ENCODE results near the gene KCTD17. TPM values are rescaled to one million over a fixed set of nuclear protein-coding genes. Genes with fewer than 3 reads are reported as not detected.

The KCTD17 gene, protein sequence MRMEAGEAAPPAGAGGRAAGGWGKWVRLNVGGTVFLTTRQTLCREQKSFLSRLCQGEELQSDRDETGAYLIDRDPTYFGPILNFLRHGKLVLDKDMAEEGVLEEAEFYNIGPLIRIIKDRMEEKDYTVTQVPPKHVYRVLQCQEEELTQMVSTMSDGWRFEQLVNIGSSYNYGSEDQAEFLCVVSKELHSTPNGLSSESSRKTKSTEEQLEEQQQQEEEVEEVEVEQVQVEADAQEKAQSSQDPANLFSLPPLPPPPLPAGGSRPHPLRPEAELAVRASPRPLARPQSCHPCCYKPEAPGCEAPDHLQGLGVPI
- total RNA-seq (2014; rRNA removed; shearing (Covaris generic)) = 12.5 and 14.1 TPM in 2 replicates

DNA sequence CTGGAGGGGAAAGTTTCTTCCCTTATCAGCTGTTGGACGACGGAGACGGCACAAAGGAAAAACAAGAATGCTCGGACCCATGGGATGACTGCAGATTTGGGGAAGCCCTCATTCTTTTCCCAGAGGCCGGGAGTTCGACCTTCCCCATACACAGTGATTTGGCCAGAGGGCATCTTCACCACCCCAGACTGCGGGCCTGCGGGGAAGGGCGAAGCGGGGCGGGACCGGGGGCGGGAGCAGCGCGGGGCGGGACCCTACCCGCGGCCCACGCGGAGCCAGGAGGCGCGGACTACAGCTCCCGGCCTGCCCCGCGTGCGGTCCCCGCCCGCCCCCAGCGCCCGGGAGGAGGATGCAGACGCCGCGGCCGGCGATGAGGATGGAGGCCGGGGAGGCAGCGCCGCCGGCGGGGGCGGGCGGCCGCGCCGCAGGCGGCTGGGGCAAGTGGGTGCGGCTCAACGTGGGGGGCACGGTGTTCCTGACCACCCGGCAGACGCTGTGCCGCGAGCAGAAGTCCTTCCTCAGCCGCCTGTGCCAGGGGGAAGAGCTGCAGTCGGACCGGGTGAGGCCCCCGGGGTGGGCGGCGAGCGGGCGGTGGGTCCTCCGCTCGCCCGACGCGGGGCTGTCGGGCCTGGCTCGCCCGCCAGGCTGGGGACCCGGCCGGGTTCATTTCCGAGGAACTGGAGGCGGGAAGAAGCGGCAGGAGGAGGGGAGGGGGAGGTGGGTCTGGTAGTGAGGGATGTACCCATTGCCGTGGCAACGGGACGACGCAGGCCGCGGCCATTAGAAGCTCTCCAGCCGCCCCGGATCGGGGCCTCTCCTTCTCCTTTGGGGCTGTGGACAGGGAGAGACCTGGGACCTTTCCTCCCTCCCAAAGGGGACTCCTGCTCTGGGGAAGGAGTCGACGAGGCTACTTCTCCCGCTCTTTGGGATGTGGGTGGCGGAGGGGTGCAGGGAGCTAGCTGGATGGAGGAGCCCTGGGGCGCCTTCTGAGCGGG lies at the start of gene KCTD17:
Gene KCTD17, plus strand, starts transcription at position 352 of the 995 bp plus-strand sequence. Its CDS starts 19 bp downstream, at position 371.
- H3K27ac ChIP-seq = no peak within 1 kb of the TSS
- H3K4me3 ChIP-seq = peak within 1 kb of the TSS; percentile 80
- H3K36me3 ChIP-seq = no peaks in the 10 kb centered on the region
- DNase-seq = peak; percentile 59 to 66
- H3K9me3 ChIP-seq (replicated peaks) = no peaks in the 10 kb centered on the region
- H3K27me3 ChIP-seq = no peaks in the 10 kb centered on the region; the same call in 1 of the 2 replicates
- peaks cover 9% of the 10 kb centered on the region; the same call in 1 of the 2 replicates for H3K4me1 ChIP-seq

DNA sequence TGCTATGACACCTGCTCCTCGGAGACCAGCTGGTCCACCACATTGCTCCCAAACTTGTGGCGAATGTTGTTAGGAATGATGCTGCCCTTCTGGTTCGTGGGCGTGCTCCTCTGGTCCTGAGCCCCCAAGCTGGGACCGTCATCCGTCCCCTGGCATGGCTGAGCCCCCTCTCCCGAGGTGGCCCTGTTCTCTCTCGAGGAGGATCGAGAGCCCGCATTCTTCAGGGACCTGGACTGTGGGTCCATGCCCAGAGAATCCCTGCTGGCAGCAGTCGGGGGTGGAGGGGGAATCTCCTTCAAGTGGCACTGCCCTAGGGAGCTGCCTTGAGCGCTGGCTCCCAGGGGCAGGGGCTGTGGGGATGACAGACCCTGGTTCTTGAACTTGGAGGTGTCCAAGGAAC lies 49.7 kb upstream of the KCTD17 start:
- Histone ChIP-seq H3K4me3 (no peak overlapping the region), H3K4me1 (no peaks in the 10 kb centered on the region), H3K27me3 (peaks cover 7% of the 10 kb centered on the region; the same call in 1 of the 2 replicates), H3K9me3 (replicated peaks) (no peaks in the 10 kb centered on the region), H3K27ac (no peak overlapping the region), H3K36me3 (no peaks in the 10 kb centered on the region)
- no peak for DNase-seq

DNA sequence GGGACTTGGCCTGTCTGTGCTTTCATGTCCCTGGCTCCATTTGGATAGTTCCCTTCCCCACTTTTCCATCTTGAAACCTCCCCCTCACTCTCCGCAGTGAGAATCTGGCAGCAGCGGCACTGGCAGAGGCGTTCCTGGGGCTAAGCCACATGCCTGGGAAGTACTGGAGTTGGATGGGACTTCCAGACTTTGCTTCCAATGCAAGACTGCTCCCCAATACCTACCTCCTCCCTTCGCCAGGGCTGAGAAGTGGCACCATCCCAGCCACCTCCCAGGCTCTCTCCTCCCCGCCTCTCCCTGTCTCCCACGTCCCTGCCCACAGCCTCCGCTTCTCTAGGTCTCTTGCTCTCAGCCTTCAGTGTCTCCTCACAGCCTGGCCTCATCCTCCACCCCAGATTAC lies 48.9 kb upstream of the KCTD17 start:
- H3K36me3 ChIP-seq = no peaks in the 10 kb centered on the region
- no peak overlapping the region for H3K27ac ChIP-seq
- H3K9me3 ChIP-seq (replicated peaks) = no peaks in the 10 kb centered on the region
- no peak for DNase-seq
- H3K27me3 ChIP-seq = peaks cover 7% of the 10 kb centered on the region; the same call in 1 of the 2 replicates
- no peaks in the 10 kb centered on the region for H3K4me1 ChIP-seq
- no peak overlapping the region for H3K4me3 ChIP-seq

DNA sequence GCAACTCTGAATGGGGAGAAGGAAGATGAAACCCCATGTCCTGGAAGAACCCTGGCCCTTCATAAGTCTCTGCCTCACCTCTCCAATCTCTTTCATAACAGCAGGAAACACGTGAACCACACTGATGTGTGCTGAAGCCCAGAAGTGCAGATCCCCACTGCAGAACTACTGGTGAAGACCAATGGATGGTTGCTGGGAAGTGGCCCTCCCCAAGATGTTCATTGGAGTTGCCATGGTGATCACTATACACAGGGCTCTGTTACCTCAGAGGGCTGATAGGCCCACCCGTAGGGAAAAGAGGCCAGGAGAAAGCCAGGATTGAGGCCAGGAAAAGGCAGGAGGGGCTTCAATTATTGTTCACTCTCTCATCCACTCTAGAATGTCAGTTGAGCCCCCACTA lies 43.9 kb upstream of the KCTD17 start:
- Histone ChIP-seq H3K4me1 (no peaks in the 10 kb centered on the region), H3K9me3 (replicated peaks) (no peaks in the 10 kb centered on the region), H3K27me3 (peaks cover 6% of the 10 kb centered on the region; the same call in 1 of the 2 replicates), H3K36me3 (no peaks in the 10 kb centered on the region), H3K27ac (no peak overlapping the region), H3K4me3 (no peak overlapping the region)
- DNase-seq = no peak

DNA sequence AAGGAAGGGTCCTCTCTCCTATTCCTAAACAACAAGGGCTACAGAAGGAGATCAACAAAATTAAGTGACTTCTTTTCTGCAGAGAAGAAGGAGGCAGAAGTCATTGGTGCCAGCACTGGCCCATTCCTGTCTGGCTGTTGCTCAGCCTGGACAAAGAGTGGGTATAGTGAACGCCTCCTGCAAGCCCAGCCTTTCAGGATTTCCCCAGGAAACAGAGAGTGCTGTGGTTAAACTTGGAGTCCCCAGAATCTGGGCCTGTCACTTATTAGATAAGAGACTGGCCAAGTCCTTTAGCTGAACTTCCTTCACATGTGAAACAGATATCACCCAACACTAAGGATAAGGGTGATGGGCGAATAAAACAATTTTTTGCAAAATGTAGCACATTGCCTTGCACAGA lies 43.2 kb upstream of the KCTD17 start:
- no peak overlapping the region for H3K27ac ChIP-seq
- DNase-seq = no peak
- no peaks in the 10 kb centered on the region for H3K36me3 ChIP-seq
- no peaks in the 10 kb centered on the region for H3K4me1 ChIP-seq
- H3K4me3 ChIP-seq = no peak overlapping the region
- H3K9me3 ChIP-seq (replicated peaks) = no peaks in the 10 kb centered on the region
- H3K27me3 ChIP-seq = no peaks in the 10 kb centered on the region

DNA sequence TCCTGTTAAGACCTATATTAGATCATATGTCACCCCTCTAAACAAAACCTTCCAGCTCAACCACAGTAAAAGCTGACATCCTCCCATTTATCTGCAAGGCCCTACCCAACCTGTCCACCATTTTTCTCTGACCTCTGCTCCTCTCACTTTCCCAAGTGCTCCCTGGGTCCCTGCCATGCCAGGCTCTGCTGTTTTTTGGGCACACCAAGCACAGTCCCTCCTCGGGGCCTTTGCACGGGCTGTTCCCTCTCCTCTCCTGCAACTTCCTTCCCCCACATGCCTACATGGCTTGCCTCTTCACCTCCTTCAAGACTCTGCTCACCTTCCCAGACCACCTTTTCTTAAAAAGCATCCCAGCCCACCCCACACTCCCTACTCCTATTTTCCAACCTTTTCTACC lies 42.1 kb upstream of the KCTD17 start:
- H3K27me3 ChIP-seq = no peaks in the 10 kb centered on the region
- H3K4me3 ChIP-seq = no peak overlapping the region
- no peaks in the 10 kb centered on the region for H3K4me1 ChIP-seq
- H3K9me3 ChIP-seq (replicated peaks) = no peaks in the 10 kb centered on the region
- no peak overlapping the region for H3K27ac ChIP-seq
- no peak for DNase-seq
- no peaks in the 10 kb centered on the region for H3K36me3 ChIP-seq

DNA sequence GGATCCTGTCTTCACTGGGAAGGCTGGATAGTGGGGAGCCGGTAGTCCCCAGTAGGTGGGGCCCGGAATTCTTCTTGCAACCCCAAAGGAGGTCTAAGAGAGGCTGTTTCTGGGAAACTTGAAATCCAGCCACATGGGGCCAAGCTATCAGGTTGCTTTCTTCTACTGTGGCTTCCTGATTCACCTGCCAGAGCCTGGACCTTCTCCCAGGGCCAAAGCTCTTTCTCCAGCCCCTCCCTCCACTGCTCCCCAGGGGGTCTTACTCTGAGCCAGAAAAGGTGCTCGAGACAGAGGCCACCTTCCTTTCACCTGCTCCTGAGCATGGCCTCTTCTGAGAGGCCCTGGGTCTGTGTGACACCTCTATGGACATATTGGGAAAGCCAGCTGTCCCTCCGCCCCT lies 41.4 kb upstream of the KCTD17 start:
- no peak for DNase-seq
- H3K27me3 ChIP-seq = no peaks in the 10 kb centered on the region
- H3K27ac ChIP-seq = no peak overlapping the region
- no peaks in the 10 kb centered on the region for H3K4me1 ChIP-seq
- H3K36me3 ChIP-seq = no peaks in the 10 kb centered on the region
- H3K9me3 ChIP-seq (replicated peaks) = no peaks in the 10 kb centered on the region
- no peak overlapping the region for H3K4me3 ChIP-seq

DNA sequence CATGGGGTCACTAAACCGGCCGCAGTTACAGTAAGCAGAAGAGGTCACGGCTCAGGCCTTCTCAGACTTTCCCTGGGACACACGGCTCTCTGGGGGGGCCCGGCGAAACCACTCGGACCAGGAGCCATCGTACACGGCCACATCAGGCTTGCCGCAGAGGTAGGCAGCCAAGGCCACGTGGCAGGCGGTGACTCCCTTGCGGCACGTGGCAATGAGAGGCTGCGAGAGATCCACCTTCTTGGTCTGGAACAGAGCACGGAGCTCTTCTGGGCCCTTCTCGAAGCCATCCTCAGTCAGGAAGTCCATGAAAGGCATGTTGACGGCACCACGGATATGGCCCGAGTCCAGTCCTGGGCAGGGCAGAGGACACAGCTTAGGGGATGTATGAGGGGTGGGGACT lies 40.6 kb upstream of the KCTD17 start:
- Histone ChIP-seq H3K4me1 (no peaks in the 10 kb centered on the region), H3K9me3 (replicated peaks) (no peaks in the 10 kb centered on the region), H3K36me3 (no peaks in the 10 kb centered on the region), H3K4me3 (no peak overlapping the region), H3K27ac (no peak overlapping the region), H3K27me3 (no peaks in the 10 kb centered on the region)
- no peak for DNase-seq

DNA sequence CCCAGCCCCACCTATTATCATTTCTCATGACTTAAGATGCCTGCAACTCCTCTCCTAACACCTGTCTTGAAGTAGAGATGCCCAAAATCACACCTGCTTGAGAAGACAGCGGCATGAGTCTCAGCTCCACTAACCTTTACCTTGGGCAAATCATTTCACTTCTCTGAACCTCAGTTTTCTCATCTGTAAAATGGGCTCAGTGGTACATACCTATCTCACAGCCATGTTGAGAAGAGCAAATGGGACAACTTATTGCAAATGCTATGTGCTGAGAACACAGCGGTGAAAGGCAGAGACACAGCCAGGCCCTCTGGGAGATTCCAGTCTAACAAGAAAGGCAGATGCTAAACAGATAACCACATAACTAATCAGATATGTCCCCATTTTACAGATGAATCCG lies 40.1 kb upstream of the KCTD17 start:
- no peaks in the 10 kb centered on the region for H3K36me3 ChIP-seq
- H3K9me3 ChIP-seq (replicated peaks) = no peaks in the 10 kb centered on the region
- no peak overlapping the region for H3K27ac ChIP-seq
- DNase-seq = no peak
- H3K27me3 ChIP-seq = no peaks in the 10 kb centered on the region
- H3K4me1 ChIP-seq = no peaks in the 10 kb centered on the region
- H3K4me3 ChIP-seq = no peak overlapping the region

DNA sequence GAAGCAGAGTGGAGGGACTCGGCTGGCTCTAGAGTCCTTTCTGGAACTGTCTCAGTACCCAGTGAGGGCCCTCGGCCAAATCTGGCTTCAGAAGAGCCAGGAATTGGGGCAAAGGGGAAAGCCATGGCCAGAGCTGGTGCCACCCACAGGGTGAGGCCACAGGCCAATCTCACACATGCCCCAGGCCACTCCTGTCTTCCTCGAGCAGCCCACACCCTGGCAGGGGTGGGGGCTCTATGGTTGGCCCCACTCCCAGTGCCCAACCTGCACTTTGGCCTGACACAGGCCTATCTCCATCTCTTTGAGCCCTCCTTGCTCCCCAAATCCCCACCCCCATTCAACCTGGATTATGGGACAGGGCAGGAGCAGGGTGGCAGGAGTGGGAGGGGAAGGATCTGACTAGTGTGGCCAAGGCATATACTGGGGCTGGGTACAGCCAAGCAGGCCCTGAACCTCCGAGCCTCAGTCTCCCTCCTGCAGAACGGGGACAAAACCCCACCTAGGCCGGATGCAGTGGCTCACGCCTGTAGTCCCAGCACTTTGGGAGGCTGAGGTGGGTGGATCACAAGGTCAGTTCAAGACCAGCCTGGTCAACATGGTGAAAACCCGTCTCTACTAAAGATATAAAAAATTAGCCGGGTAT lies 39.2 kb upstream of the KCTD17 start:
- Histone ChIP-seq H3K9me3 (replicated peaks) (no peaks in the 10 kb centered on the region), H3K27me3 (no peaks in the 10 kb centered on the region), H3K4me1 (no peaks in the 10 kb centered on the region), H3K27ac (no peak overlapping the region), H3K4me3 (no peak overlapping the region), H3K36me3 (no peaks in the 10 kb centered on the region)
- no peak for DNase-seq

DNA sequence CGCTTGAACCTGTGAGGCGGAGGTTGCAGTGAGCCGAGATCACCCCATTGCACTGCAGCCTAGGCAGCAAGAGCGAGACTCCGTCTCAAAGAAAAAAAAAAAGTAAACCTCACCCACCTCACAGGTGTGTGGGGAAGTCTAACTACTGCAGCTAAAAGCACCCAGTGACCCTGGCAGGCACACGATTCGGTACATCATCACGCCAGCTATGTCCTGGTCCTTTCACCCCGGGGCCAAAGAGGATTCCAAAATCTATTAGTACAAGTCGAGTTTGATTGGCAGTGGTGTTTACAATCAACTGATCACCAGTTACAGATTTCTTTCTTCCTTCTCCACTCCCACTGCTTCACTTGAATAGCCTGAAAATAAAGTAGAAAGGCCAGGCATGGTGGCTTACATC lies 38.6 kb upstream of the KCTD17 start:
- no peaks in the 10 kb centered on the region for H3K36me3 ChIP-seq
- H3K27me3 ChIP-seq = no peaks in the 10 kb centered on the region
- no peaks in the 10 kb centered on the region for H3K9me3 ChIP-seq (replicated peaks)
- H3K4me3 ChIP-seq = no peak overlapping the region
- DNase-seq = no peak
- no peaks in the 10 kb centered on the region for H3K4me1 ChIP-seq
- H3K27ac ChIP-seq = no peak overlapping the region

DNA sequence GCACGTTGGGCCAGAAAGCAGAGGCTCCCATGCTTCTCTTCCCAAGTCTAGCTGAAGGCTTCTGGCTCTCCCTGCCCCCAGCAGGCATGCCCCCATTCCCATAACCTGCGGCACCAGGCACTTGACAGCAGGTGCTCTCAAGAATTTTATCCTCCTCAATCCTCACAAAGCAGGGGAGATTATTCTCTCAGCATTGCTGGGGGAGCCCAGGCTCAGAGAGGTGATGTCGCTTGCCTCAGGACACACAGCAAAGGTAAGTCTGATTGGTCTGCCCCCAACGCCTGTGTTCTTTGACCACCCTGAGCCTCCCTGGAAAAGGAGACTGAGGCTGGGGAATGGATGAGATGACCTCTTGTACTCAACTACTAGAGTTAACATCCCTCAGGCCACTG lies 37.1 kb upstream of the KCTD17 start:
- Histone ChIP-seq H3K4me3 (no peak overlapping the region), H3K27ac (no peak overlapping the region), H3K27me3 (no peaks in the 10 kb centered on the region), H3K9me3 (replicated peaks) (no peaks in the 10 kb centered on the region), H3K36me3 (no peaks in the 10 kb centered on the region), H3K4me1 (no peaks in the 10 kb centered on the region; the same call in 1 of the 2 replicates)
- DNase-seq = no peak

DNA sequence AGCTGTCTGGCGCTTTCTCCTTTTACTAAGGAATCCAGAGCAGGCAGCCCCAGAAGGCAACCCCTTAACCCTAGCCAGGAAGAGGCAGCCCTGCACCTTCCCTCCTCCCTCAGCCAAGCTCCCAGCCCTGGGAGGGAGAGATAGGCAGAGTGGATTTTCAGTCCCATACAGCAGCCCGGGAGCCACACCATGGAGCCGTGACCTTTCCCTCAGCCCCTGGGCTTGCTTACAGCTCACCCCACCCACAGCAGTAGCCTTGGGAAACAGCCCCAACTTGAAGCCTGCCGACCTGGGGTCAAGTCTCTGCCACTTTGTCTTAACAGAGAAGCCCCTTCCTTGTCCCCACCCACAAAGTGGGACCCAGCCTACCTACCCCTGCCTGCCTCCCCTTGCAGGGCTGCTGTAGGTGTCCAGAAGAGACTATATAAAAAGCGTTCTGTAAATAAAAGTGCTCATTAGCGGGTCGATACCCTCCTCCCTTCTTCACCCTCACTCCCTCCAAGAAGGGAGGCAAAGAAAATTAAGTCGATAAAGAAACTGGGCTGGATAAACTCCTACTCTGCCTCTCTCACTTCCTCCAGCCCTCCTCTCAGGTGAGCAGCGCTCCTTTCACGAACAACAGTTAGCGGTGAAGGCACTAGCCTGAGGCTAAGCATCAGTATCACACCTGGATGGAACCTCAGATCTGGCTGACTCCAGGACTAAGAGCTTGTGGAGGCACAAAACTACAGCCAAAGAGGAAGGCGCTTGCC lies 36.5 kb upstream of the KCTD17 start:
- no peak overlapping the region for H3K27ac ChIP-seq
- H3K27me3 ChIP-seq = no peaks in the 10 kb centered on the region
- no peaks in the 10 kb centered on the region for H3K9me3 ChIP-seq (replicated peaks)
- no peak for DNase-seq
- no peaks in the 10 kb centered on the region; the same call in 1 of the 2 replicates for H3K4me1 ChIP-seq
- no peaks in the 10 kb centered on the region for H3K36me3 ChIP-seq
- no peak overlapping the region for H3K4me3 ChIP-seq

DNA sequence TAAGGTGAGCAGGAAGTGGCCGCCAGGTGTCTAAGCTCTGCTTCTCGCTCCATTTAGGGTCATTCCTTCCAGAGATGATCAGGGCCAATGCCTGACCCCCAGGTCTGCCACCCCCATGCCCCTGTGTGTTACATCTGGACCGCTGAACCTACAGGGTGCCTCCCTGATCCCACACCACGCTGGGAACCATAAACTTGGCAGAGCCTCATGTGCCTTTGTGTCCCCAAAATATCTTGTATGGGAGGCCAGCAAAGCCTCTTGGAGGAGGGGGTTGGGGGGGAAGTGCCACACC lies 36.0 kb upstream of the KCTD17 start:
- H3K36me3 ChIP-seq = no peaks in the 10 kb centered on the region
- no peak for DNase-seq
- H3K9me3 ChIP-seq (replicated peaks) = no peaks in the 10 kb centered on the region
- no peak overlapping the region for H3K4me3 ChIP-seq
- no peaks in the 10 kb centered on the region for H3K27me3 ChIP-seq
- H3K4me1 ChIP-seq = no peaks in the 10 kb centered on the region; the same call in 1 of the 2 replicates
- no peak overlapping the region for H3K27ac ChIP-seq
